ENCODE results near the gene PCK2. TPM values are rescaled to one million over a fixed set of nuclear protein-coding genes. Genes with fewer than 3 reads are reported as not detected.

PCK2 gene
- total RNA-seq, 1 donor from 2014 or later = 7.6 TPM

DNA sequence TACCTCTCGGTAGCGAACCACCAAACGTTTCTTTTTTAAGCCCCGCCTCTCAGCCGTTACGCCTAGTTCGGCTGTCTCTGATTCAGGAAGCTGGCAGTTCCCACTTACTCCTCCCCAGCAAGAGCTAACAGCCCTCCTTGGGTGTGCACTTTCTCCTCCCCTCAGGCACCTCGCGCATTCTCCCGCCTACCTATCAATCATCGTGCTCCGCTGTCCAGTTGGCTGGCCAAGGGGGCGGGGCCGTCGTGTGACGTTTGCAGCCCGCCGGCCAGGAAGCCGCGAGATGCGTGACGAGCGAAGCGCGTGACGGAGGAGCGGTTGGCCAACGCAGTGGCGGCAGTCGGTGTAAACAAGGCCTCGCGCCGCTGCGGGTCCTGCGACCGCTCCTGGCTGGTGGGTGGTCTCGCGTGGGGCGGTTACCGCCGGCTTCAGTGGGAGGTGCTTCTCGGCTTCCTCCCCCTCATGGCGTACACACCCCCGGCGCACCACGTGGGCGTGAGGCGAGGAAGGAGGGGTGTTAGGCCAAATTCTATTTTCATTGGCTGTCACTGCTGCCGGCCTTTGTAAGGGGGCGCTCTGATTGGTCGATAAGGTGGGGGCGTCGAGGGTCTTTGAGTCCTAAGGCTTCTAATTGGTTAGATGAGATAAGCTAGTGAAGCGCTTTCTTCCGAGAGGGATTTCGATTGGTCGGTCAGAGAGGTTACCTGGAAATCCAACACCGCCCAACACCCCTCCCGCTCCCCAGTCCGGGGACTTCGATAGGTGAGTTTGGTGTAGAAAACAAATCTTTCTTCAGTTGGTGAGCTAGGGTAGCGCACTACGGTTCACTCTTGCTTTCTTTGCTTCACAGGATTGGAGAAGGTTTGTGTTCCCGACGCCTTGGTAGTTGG is 20.7 kb downstream of the PCK2 start, which contains the start of the genes DCAF11 and NRL:
TSS of gene DCAF11 (plus strand) at position 246 of the 890 bp plus-strand sequence. CDS start 818 bp downstream, outside the sequence.
TSS of gene NRL (minus strand) at position 418 of the 890 bp plus-strand sequence. CDS start 32,101 bp downstream, outside the sequence.
- DNase-seq (ENCODE audit: low read depth in 2 of 2) = peak; percentile 99 to 100

GRCh38 chr14:24115422-24116127 is 21.5 kb downstream of the PCK2 start:
- DNase-seq (ENCODE audit: low read depth in 2 of 2) = no peak

DNA sequence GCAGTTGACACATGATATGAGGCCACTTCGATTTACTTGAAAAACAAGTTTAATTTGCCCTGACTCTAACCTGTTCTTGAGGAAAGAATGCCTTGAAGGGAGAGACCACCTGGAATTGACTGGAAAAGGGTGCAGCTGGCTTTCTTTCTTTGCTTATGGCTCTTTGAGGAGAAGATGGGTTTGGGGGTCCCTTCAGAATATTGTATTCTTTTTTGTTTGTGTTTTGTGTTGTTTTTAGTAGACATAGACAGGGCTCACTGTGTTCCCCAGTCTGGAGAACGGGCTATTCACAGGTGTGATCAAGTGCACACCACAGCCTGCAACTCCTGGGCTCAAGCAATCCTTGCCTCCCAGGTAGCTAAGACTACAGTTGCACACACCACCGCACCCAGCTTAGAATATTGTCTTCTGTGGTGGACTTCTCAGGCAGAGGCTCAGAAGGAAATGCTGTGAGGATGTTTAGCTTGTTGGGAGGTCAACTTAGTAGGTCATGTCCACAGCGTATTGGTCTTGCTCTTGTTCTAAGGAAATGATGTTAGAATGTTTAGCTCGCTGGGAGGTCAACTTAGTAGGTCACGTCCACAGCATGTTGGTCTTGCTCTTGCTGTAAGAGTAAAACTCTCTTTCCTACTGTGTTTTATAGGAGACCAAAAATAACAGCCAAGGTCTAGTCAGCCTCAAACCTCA is 22.2 kb downstream of the PCK2 start:
- DNase-seq (ENCODE audit: low read depth in 2 of 2) = no peak

DNA sequence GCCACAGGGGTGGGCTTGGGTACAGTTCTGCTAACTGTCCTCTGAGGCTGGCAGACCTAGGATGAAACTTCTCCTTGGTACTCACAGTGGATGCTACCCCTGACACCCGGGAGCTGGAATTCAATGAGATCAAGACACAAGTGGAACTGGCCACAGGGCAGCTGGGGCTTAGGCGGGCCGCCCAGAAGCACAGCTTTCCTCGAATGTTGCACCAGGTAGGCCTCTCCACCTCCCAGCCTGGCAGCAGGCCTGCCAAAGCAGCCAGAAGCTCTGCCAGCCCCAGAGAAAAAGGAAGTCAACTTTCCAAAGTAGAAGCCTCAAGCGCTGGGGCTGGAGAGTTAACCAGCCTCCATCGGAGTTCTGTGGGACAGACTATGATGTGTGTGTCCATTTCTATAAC is 23.1 kb downstream of the PCK2 start:
- DNase-seq (ENCODE audit: low read depth in 2 of 2) = no peak

GRCh38 chr14:24119691-24120090 is 25.6 kb downstream of the PCK2 start:
- no peak for DNase-seq (ENCODE audit: low read depth in 2 of 2)

GRCh38 chr14:24121210-24121609 is 27.1 kb downstream of the PCK2 start:
- DNase-seq (ENCODE audit: low read depth in 2 of 2) = no peak

DNA sequence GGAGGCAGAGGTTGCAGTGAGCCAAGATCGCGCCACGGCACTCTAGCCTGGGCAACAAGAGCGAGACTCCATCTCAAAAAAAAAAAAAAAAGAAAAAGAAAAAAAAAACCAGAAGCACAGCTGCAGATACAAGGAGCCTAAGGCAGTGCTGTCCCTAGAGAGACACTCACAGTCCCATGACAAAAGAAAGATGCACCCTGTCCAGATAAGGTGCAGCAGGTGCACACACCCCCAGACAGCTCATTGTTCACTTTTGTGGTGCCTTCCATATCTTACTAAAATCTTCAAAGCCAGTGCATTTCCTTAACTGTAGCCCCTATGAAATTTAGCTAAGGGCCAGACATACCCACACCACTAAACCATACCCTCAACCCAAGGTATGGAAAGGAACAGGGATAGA is 28.3 kb downstream of the PCK2 start:
- DNase-seq (ENCODE audit: low read depth in 2 of 2) = no peak

- DNase-seq (ENCODE audit: low read depth in 2 of 2) = no peak
These were observed 28.8 kb downstream of the PCK2 start for GRCh38 chr14:24122898-24123297.

GRCh38 chr14:24123424-24124417 is 29.6 kb downstream of the PCK2 start:
- no peak for DNase-seq (ENCODE audit: low read depth in 2 of 2)

GRCh38 chr14:24126939-24127338 is 32.8 kb downstream of the PCK2 start:
- DNase-seq (ENCODE audit: low read depth in 2 of 2) = no peak

DNA sequence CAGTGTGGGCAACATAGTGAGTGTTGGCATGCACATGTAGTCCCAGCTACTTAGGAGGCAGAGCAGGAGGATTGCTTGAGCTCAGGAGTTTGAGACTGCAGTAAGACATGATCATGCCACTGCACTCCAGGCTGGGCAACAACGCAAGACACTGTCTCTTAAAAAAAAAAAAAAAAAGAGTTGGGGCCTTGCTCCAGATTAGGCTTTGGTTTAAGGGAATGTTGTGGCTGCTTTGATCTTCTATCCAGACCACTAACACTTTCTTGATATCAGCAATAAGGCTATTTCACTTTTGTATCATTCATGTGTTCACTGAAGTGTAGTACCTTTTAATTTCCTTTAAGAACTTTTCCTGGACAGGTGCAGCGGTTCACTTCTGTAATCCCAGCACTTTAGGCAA is 33.6 kb downstream of the PCK2 start:
- DNase-seq (ENCODE audit: low read depth in 2 of 2) = no peak

GRCh38 chr14:24129410-24129998 is 35.4 kb downstream of the PCK2 start:
- DNase-seq (ENCODE audit: low read depth in 2 of 2) = no peak

GRCh38 chr14:24130380-24130716 is 36.2 kb downstream of the PCK2 start, which contains the start of gene FITM1:
FITM1 (plus strand) TSS chr14:24130659; CDS start chr14:24131564, 905 bp downstream.
- DNase-seq (ENCODE audit: low read depth in 2 of 2) = no peak

- peak in 1 of 2 donors; percentile 76 for DNase-seq (ENCODE audit: low read depth in 2 of 2)
These were observed 36.8 kb downstream of the PCK2 start for GRCh38 chr14:24130717-24131548.

- DNase-seq (ENCODE audit: low read depth in 2 of 2) = no peak
These were observed 37.4 kb downstream of the PCK2 start for GRCh38 chr14:24131549-24131966.

DNA sequence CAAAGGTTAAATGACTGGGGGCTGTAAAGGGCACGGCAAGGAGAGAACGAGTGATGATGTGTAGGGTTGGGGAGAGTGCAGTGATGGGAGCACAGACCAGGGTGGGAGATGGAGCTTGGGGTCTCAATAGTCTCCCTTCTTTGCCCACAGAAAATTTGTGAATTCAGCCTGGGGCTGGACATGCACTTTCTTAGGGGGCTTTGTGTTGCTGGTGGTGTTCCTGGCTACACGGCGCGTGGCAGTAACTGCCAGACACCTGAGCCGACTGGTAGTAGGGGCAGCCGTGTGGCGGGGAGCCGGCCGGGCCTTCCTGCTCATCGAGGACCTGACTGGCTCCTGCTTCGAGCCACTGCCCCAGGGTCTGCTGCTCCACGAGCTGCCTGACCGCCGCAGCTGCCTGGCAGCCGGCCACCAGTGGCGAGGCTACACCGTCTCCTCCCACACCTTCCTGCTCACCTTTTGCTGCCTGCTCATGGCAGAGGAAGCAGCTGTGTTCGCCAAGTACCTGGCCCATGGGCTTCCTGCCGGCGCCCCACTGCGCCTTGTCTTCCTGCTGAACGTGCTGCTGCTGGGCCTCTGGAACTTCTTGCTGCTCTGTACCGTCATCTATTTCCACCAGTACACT is 38.1 kb downstream of the PCK2 start:
- DNase-seq (ENCODE audit: low read depth in 2 of 2) = peak in 1 of 2 donors; percentile 14

GRCh38 chr14:24132976-24133375 is 38.9 kb downstream of the PCK2 start:
- no peak for DNase-seq (ENCODE audit: low read depth in 2 of 2)

GRCh38 chr14:24133735-24134134 is 39.6 kb downstream of the PCK2 start:
- DNase-seq (ENCODE audit: low read depth in 2 of 2) = no peak

- no peak for DNase-seq (ENCODE audit: low read depth in 2 of 2)
These were observed 41.4 kb downstream of the PCK2 start for GRCh38 chr14:24135584-24135833.
